Fibroblast of villous mesenchyme (primary cell): Measurements from ENCODE around the gene BCOR. TPM values are rescaled to one million over a fixed set of nuclear protein-coding genes. Genes with fewer than 3 reads are reported as not detected.

Experiments
- DNase-seq: peaks from one replicate; pipeline ENCODE4 v3.0.0-alpha.2; 2010; ENCODE audit warnings: low read depth
- H3K4me3 ChIP-seq: 2 replicates; pipeline ENCODE4 v1.5.1; 2011; ENCODE audit warnings: low read depth, mild to moderate bottlenecking, low read length
- total RNA-seq: library from RNA; depleted of rRNA; stranded (reverse); fragments of >200 nt; gene quantifications from 2 replicates; pipeline ENCODE4 v1.2.3, GENCODE V29; 2012
- TF ChIP-seq, protein P1 (sequence below): IDR thresholded peaks from 2 replicates; pipeline ENCODE4 v1.5.1; 2012; ENCODE audit warnings: low read depth, mild to moderate bottlenecking, low read length; ENCODE audit not compliant: insufficient read depth

The BCOR gene
- total RNA-seq, 1 donor, result 24.2 TPM

GRCh38 chrX:40108162-40108958, 10.6 kb upstream of the BCOR start:
- DNase-seq, result no peak
- H3K4me3 ChIP-seq, result peak overlapping the region; percentile 34
- TF ChIP-seq, protein P1, sequence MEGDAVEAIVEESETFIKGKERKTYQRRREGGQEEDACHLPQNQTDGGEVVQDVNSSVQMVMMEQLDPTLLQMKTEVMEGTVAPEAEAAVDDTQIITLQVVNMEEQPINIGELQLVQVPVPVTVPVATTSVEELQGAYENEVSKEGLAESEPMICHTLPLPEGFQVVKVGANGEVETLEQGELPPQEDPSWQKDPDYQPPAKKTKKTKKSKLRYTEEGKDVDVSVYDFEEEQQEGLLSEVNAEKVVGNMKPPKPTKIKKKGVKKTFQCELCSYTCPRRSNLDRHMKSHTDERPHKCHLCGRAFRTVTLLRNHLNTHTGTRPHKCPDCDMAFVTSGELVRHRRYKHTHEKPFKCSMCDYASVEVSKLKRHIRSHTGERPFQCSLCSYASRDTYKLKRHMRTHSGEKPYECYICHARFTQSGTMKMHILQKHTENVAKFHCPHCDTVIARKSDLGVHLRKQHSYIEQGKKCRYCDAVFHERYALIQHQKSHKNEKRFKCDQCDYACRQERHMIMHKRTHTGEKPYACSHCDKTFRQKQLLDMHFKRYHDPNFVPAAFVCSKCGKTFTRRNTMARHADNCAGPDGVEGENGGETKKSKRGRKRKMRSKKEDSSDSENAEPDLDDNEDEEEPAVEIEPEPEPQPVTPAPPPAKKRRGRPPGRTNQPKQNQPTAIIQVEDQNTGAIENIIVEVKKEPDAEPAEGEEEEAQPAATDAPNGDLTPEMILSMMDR, result no peak

- DNase-seq, result peak; percentile 48
- H3K4me3 ChIP-seq, result peak overlapping the region; percentile 40
These were observed 9.8 kb upstream of the BCOR start for GRCh38 chrX:40107291-40108161.

DNA sequence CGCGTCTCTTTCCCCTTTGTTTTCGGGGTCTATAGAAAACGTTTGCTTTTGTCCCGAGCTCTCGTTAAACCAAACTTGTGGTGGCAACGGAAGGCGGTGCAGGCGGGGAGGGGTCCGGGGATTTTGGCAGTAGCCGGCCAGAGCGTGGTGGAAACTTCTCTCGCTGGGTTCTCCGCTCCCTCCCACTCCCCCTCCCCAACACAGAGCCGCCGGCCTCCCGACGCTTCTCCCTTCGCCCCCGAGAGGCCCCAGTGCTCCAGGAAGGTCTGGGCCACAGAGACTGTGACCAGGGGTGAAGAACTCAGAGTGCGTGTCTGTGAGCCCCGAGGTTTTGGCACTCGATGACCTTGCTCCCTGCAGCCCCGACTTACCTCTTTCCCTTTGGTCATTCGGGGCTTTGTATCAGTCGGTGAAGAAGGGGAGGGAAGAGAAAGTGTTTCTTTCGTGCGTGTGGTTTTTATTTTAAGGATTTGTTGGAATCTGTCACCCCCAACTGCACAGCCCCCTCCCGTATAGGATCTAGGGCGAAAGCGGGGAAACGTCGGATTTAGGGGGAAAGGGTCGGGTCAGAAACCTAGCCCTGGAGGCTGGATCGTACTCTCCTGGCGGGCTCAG, 9.0 kb upstream of the BCOR start:
- DNase-seq, result no peak
- TF ChIP-seq, protein P1, result no peak
- H3K4me3 ChIP-seq, result peak overlapping the region; percentile 40

More at GRCh38 chrX:40107291-40108161, 9.8 kb upstream of the BCOR start:
- TF ChIP-seq, protein P1, result no peak

DNA sequence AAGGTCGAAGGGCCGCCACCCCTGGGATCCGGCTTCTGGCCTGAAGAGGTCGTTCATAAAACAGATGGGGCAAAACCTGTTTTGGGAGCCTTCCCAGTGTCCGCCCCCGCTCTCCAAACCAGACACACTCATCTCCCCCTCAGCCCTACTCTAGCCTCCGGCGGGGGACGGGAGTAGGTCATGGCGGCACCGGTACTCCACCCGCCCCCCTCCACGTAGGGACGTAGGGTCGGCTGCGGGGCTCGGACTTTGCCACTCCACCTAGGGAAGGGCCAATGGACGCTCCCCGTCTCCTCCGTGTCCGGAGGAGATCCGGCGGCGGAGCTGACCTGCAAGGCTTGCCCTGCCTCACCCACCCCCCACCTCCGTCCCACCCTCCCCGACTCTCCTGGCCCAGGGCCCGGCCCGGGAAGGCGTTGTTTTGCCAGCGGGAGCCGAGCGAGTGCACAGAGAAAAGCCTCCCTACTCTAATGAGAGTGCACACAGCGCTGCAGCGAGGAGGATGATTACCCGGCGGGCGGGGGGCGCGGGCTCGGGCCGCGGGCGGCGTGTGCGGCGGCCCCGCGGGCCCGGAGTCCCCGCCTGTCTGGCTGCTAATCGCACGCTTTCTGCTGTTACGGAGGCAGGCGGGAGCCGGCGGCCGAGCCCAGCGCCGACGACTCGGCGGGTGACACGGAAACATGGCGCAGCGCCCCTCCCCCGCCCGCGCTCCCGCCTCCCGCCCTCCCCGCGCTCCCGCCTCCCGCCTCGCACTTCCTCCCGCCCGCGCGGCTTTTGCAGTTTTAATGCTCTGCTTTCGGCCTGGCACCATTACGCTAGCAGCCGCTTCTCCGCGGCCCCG, 8.3 kb upstream of the BCOR start:
- DNase-seq, result peak; percentile 58
- peak overlapping the region; percentile 53 for H3K4me3 ChIP-seq
- TF ChIP-seq, protein P1, result no peak

DNA sequence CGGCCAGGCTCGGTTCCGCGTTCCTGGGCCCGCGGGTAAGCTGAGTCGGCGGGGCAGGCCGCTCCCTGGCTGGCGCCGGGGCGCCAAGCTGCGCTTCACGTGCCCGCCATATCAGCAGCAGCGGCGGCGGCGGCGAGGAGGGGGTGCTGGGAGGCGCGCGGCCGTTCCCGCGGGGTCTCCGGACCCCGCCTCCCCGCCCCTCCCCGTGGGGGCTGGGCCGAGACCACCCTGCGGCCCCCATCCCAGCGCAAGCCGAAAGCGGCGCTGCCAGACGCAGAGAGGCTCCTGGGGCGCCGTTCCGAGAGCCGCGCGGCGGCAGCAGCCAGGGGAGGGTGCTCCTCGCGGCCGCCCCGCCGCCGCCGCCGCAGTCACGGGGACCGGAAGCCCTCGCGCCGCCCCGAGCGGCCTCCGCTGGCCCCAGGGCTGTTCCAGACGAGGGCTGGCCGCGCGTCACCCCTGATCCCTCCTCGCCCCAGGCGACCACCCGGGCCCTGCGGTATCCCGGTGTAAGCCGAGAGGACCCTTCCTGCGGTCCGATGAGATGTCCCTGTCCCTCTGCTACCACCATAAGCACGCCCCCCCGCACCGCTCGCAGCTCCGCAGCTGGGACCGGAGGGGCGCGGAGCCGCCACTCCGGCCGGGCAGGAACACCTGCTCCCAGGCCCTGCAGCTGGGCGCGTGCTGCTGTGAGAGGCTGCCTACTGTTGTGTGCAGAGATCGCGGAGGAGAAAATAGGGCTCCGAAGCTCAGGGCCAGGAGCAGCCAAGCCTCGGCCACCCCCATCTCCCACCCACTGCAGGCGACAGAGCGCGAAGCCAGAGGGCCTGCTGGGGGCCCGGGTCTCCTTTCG, 7.5 kb upstream of the BCOR start:
- no peak for DNase-seq
- TF ChIP-seq, protein P1, result no peak

More for the DNA sequence above, 7.5 kb upstream of the BCOR start:
- peak overlapping the region; percentile 53 for H3K4me3 ChIP-seq
